ENCODE data around the gene DIPK2A.

DNA sequence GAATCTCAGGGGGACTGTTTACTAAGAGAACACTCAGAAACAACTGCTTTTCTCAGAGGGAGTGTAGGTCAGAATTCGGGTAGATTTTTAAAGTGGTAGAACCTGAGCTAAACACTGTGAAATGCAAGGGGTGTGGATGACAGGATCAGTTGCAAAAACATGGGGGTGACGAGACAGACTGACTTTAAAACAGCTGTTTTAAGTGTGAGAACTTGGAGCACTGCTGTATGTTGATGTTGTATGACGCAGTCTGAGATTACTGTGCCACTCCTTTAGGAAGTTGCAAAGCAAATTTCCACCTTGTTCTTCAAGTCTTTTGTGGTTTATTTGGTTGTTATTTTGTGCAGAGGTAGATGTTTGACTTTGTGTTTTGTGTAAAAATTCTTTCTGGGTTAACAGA lies 36.8 kb upstream of the DIPK2A start:
- TF ChIP-seq, protein P1, sequence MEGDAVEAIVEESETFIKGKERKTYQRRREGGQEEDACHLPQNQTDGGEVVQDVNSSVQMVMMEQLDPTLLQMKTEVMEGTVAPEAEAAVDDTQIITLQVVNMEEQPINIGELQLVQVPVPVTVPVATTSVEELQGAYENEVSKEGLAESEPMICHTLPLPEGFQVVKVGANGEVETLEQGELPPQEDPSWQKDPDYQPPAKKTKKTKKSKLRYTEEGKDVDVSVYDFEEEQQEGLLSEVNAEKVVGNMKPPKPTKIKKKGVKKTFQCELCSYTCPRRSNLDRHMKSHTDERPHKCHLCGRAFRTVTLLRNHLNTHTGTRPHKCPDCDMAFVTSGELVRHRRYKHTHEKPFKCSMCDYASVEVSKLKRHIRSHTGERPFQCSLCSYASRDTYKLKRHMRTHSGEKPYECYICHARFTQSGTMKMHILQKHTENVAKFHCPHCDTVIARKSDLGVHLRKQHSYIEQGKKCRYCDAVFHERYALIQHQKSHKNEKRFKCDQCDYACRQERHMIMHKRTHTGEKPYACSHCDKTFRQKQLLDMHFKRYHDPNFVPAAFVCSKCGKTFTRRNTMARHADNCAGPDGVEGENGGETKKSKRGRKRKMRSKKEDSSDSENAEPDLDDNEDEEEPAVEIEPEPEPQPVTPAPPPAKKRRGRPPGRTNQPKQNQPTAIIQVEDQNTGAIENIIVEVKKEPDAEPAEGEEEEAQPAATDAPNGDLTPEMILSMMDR (conservative IDR thresholded peaks at IDR 0.05; ENCODE audit: low read length): no peak
- no peak for TF ChIP-seq EZH2phosphoT487 (IDR thresholded peaks at IDR 0.05; ENCODE audit: borderline replicate concordance, low read depth, low read length)

Measured in OCI-LY7 (cell line).